ENCODE results near the gene RYR2.

GRCh38 chr1:237444120-237444790 is 402.3 kb downstream of the RYR2 start:
- TF ChIP-seq GLIS3 (CRISPR knock-in tag; IDR thresholded peaks at IDR 0.05) (no peak), ZNF8 (CRISPR knock-in tag; IDR thresholded peaks at IDR 0.05) (no peak), POU6F1 (CRISPR knock-in tag; IDR thresholded peaks at IDR 0.05; ENCODE audit: borderline replicate concordance, low read depth) (no peak), PATZ1 (CRISPR knock-in tag; IDR thresholded peaks at IDR 0.05; ENCODE audit: borderline replicate concordance) (no peak)
